T-helper 22 cell (primary cell): ENCODE measurements around the gene ACTL10.
"Not testable (repeated sequence)": the region's sequence is repeated elsewhere in the genome, so short reads cannot be mapped to it uniquely, and the experiment has no call there.

ENCODE experiments used
- DNase-seq: peaks from one replicate; pipeline ENCODE4 v3.0.0-alpha.2; 2020; ENCODE audit warnings: low read depth

ACTL10 gene

DNA sequence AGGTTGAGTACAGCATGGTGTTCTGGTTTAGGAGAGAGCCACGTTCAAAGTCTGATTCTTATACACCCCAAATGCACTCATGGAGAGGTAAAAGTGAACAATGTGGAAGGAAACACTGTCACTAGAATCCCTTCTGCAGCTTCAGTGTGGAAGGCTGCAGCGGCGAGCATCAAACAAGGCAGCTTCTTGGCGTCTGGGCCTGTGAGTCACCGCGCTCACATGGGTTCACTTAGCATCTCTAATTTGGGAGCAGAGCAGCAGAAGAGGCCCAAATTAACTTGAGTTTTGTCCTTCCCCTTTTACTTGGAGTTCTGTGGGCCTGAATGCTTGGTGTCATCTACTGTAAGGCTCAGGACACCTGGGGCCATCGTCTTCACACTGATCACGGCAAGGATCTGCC is 30.4 kb downstream of the ACTL10 start:
- DNase-seq, result no peak

DNA sequence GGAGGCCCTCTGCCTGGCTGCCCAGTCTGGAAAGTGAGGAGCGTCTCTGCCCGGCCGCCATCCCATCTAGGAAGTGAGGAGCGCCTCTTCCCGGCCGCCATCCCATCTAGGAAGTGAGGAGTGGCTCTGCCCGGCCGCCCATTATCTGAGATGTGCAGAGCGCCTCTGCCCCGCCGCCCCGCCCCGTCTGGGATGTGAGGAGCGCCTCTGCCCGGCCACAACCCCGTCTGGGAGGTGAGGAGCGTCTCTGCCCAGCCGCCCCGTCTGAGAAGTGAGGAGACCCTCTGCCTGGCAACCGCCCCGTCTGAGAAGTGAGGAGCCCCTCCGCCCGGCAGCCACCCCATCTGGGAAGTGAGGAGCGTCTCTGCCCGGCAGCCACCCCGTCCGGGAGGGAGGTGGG is 32.2 kb downstream of the ACTL10 start:
- DNase-seq, result not testable (repeated sequence)

DNA sequence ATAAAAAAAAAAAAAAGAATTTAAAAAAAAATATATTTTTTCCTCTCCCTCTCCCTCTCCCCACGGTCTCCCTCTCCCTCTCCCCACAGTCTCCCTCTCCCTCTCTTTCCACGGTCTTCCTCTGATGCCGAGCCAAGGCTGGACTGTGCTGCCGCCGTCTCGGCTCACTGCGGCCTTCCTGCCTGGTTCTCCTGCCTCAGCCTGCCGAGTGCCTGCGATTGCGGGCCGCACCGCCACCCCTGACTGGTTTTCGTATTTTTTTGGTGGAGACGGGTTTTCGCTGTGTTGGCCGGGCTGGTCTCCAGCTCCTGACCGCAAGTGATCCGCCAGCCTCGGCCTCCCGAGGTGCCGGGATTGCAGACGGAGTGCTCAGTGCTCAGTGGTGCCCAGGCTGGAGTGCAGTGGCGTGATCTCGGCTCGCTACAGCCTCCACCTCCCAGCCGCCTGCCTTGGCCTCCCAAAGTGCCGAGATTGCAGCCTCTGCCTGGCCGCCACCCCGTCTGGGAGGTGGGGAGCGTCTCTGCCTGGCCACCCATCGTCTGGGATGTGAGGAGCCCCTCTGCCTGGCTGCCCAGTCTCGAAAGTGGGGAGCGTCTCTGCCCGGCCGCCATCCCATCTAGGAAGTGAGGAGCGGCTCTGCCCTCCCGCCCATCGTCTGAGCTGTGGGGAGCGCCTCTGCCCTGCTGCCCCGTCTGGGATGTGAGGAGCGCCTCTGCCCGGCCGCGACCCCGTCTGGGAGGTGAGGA is 34.1 kb downstream of the ACTL10 start:
- not testable (repeated sequence) for DNase-seq

DNA sequence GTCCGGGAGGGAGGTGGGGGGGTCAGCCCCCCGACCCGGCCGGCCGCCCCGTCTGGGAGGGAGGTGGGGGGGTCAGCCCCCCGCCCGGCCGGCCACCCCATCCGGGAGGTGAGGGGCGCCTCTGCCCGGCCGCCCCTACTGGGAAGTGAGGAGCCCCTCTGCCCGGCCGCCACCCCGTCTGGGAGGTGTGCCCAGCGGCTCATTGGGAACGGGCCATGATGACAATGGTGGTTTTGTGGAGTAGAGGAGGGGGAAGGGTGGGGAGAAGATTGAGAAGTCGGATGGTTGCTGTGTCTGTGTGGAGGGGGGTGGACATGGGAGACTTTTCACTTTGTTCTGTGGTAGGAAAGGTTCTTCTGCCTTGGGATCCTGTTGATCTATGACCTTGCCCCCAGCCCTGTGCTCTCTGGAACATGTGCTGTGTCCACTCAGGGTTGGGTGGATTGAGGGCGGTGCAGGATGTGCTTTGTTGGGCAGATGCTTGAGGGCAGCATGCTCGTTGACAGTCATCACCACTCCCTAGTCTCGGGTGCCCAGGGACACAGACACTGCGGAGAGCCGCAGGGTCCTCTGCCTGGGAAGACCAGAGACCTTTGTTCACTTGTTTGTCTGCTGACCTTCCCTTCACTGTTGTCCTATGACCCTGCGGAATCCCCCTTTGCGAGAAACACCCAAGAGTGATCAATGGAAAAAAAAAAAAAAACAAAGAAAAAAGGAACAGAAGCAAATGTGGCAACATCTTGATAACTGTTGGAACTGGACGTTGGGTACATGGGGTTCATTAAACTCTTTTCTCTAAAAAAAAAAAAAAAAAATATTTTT is 35.1 kb downstream of the ACTL10 start:
- no peak for DNase-seq

- no peak for DNase-seq
These were observed 36.1 kb downstream of the ACTL10 start for GRCh38 chr20:33702861-33703260.

DNA sequence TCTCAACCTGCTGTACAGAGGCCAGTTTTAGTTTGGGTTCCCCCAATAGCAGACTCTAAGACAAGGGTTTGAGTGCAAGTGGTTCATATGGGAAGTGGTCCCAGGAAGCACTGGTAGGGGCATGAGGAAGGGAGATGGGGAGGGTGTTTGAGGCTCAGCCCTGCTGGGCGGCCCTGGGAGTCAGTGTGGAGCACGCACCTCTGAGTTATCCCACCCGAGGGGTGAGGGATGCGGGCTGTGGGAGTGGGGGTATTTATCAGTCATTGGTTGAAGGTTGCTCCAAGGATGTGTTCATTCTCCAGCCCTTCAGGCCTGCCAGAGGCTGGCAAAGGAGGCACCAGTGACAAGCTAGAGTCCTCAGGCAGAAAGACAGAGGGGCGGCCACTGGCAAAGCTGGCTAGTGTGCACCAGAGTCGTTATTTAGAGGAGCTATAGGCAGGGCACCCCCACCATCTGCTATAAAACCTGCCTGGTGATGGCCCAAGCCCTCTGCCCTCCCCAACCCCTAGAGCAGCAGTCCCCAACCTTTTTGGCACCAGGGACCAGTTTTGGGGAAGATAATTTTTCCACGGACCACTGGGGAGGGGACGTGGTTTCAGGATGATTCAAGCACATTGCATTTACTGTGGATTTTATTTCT is 36.9 kb downstream of the ACTL10 start:
- no peak for DNase-seq

DNA sequence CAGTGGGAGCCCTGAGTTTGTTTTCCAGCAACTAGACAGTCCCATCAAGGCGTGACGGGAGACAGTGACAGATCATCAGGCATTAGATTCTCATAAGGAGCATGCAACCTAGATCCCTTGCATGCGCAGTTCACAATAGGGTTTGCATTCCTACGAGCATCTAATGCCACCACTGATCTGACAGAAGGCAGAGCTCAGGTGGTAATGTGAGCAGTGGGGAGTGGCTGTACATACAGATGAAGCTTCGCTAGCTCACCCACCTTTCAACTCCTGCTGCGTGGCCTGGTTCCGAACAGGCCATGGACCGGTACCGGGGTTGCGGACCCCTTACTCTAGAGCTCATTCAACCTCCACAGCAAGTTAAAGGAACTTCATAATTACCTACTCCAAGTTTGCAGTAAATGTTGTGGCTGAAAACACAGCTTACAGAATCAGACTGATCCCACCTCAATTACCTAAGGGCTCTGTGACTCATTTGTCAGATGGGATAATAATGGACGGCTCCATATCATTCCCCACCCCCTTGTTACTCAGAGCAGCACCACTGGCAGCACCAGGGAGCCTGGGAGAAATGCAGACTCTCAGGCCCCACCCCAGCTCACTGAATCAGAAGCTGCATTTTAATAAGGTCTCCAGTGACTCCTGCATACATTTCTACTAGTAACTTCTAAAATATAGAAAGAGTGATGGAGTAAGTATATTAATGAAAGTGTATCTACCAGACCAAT is 37.6 kb downstream of the ACTL10 start:
- no peak for DNase-seq

- no peak for DNase-seq
These were observed 40.9 kb downstream of the ACTL10 start for GRCh38 chr20:33707668-33708067.

- no peak for DNase-seq
These were observed 42.7 kb downstream of the ACTL10 start for GRCh38 chr20:33709398-33709797.

GRCh38 chr20:33709905-33710541 is 43.3 kb downstream of the ACTL10 start:
- no peak for DNase-seq

DNA sequence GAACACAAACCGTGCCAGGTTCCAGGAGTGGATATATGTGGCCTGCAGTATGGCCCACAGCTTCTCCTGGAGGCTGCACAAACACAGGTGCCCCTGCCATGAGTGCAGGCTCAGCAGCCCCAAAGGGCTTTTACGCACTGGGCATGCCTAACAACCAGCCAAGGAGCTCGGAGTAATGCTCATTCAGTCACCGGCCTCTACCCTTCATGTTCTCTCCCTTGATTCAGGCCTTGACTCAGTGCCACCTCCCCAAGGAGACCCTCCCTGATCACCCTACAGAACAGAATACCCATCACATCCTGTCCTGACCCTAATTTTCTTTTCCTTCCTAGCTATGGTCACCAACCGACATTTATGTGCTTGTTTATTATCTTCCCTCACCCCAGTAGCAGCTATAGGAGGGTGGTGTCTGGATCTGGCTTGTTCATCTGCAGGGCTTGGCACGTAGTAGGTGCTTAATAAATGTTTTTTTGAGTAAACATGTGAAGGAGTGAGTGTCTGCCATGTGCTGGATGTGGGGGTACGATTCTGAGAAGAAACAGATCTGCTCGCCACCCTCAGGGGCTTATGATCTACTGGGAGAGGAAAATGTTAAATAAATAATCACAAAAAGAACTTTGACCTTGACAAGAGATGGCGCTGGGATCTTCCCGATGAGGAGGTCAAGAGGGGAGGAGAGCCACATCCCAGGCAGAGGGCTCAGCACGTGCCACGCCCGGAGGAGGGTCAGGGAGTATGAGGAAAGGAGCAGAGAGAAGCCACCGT is 44.1 kb downstream of the ACTL10 start:
- DNase-seq, result no peak

GRCh38 chr20:33711446-33711738 is 44.6 kb downstream of the ACTL10 start:
- no peak for DNase-seq

- DNase-seq, result no peak
These were observed 47.2 kb downstream of the ACTL10 start for GRCh38 chr20:33713865-33714367.

DNA sequence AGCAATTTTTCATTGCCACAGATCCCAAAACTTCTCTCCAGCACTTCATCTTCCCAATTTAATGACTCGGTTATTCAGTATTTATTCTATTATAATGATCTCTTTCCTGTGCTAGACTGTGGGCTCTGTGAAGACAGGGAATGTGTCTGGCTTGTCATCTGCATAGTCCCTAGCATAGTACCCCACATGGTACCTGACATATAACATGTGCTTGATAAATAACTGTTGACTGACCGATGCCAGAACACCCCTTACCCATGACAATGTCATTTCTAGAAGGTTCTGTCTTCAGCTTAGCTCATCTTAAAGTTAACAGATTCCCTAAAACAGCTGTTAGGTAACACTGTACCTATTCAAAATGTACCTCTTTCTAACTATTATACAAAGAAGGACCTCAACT is 49.8 kb downstream of the ACTL10 start:
- DNase-seq, result no peak
